RWPE2 (cell line): Measurements from ENCODE around the gene FOCAD.

ENCODE experiments used
- ATAC-seq: fragments of 200-7000 bp; cut with Tn5 transposase; 3 replicates; pipeline ENCODE4 v1.9.1; 2021; ENCODE audit warnings: low read depth
- DNase-seq: peaks from one replicate; pipeline ENCODE4 v3.0.0-alpha.2; 2020; ENCODE audit warnings: low spot score
- H3K27ac ChIP-seq: fragments of 450-650 bp; 2 replicates; pipeline ENCODE4 v1.5.1; 2017; ENCODE audit warnings: mild to moderate bottlenecking; ENCODE audit not compliant: poor library complexity, severe bottlenecking
- H3K27me3 ChIP-seq: fragments of 250-450 bp; sonication (Bioruptor Pico); 2 replicates; pipeline ENCODE4 v1.5.1; 2021; ENCODE audit warnings: mild to moderate bottlenecking, moderate library complexity; ENCODE audit not compliant: insufficient read depth, poor library complexity, severe bottlenecking
- H3K36me3 ChIP-seq: fragments of 250-450 bp; sonication (Bioruptor Pico); 2 replicates; pipeline ENCODE4 v1.5.1; 2020; ENCODE audit warnings: low read depth, mild to moderate bottlenecking, moderate library complexity
- H3K4me1 ChIP-seq: fragments of 250-450 bp; sonication (Bioruptor Pico); 2 replicates; pipeline ENCODE4 v1.5.1; 2021; ENCODE audit warnings: mild to moderate bottlenecking, moderate library complexity; ENCODE audit not compliant: insufficient read depth, poor library complexity, severe bottlenecking
- H3K4me3 ChIP-seq: fragments of 250-450 bp; sonication (Bioruptor Pico); 2 replicates; pipeline ENCODE4 v1.5.1; 2021; ENCODE audit warnings: mild to moderate bottlenecking, moderate library complexity; ENCODE audit not compliant: severe bottlenecking
- H3K9me3 ChIP-seq: fragments of 250-450 bp; sonication (Bioruptor Pico); 2 replicates; pipeline ENCODE4 v1.5.1; 2021; ENCODE audit warnings: mild to moderate bottlenecking, moderate library complexity; ENCODE audit not compliant: severe bottlenecking
- TF ChIP-seq, protein P1 (sequence below): fragments of 450-650 bp; IDR thresholded peaks from one replicate; pipeline ENCODE4 v1.5.1; 2017; ENCODE audit warnings: mild to moderate bottlenecking, moderate library complexity; ENCODE audit not compliant: poor library complexity, severe bottlenecking

Gene FOCAD

GRCh38 chr9:20684035-20684874, at the start of gene FOCAD:
Gene FOCAD (plus strand): TSS chr9:20684259. CDS start chr9:20715354, 31,095 bp downstream.
- H3K27ac ChIP-seq, result peak within 1 kb of the TSS; percentile 83
- DNase-seq (peak; percentile 93), ATAC-seq (peak; percentile 96)
- no peaks in the 10 kb centered on the region for H3K27me3 ChIP-seq
- TF ChIP-seq, protein P1, sequence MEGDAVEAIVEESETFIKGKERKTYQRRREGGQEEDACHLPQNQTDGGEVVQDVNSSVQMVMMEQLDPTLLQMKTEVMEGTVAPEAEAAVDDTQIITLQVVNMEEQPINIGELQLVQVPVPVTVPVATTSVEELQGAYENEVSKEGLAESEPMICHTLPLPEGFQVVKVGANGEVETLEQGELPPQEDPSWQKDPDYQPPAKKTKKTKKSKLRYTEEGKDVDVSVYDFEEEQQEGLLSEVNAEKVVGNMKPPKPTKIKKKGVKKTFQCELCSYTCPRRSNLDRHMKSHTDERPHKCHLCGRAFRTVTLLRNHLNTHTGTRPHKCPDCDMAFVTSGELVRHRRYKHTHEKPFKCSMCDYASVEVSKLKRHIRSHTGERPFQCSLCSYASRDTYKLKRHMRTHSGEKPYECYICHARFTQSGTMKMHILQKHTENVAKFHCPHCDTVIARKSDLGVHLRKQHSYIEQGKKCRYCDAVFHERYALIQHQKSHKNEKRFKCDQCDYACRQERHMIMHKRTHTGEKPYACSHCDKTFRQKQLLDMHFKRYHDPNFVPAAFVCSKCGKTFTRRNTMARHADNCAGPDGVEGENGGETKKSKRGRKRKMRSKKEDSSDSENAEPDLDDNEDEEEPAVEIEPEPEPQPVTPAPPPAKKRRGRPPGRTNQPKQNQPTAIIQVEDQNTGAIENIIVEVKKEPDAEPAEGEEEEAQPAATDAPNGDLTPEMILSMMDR, result no peak
- peaks cover 11% of the 10 kb centered on the region for H3K36me3 ChIP-seq
- H3K9me3 ChIP-seq, result no peaks in the 10 kb centered on the region
- H3K4me3 ChIP-seq, result peak within 1 kb of the TSS; percentile 71
- peaks cover 20% of the 10 kb centered on the region for H3K4me1 ChIP-seq

DNA sequence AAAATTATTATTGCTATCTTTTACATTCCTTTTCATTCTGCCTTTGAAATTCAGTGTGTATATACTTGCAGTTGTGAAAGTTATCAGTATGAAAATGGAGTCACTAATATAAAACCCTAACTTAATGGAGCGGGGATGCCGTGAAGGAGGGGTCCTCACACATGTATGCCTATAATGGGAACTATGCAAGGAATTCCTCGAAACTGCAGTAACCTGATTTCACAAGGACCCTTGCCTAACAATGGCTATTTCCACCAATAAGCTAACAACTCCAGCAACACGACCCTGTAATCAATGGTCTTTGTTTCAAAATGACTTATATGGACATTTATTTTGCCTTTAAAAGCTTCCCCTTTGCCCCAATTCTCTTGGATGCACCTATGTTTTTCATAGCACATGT, 49.2 kb upstream of the FOCAD start:
- ATAC-seq, result no peak
- H3K27ac ChIP-seq, result no peak overlapping the region
- no peaks in the 10 kb centered on the region for H3K27me3 ChIP-seq
- DNase-seq, result no peak
- no peaks in the 10 kb centered on the region for H3K9me3 ChIP-seq
- H3K4me1 ChIP-seq, result no peaks in the 10 kb centered on the region
- TF ChIP-seq, protein P1, result no peak
- H3K4me3 ChIP-seq, result no peak overlapping the region
- no peaks in the 10 kb centered on the region for H3K36me3 ChIP-seq

DNA sequence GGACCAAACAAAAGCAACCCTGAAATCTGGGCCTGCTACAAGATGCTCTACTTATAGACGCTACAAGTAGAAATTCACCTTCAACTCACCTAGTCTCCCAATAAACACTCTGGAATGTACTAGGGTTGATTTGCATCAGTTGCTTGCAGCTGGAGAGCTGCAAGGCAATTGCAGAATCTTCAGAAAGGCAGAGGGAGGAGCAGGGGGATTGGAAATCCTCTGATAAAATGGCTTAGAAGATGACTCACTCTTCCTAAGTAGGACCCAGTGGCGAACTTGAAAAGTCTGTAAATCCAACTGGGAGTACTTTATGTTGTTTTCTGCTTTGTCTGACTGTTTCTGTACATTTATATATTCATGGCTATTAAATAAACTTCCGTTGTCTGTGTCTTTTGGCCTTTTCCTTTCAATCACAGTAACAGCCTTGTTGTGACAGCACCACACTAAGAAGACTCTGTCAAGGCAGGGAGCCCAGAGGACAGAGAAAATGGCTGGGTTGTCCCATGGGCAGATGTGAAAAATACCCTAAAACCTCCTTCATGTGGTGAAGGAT, 47.1 kb upstream of the FOCAD start:
- TF ChIP-seq, protein P1, result no peak
- DNase-seq (no peak), ATAC-seq (no peak)
- Histone ChIP-seq H3K36me3 (no peaks in the 10 kb centered on the region), H3K27me3 (no peaks in the 10 kb centered on the region), H3K4me3 (no peak overlapping the region), H3K4me1 (no peaks in the 10 kb centered on the region), H3K9me3 (no peaks in the 10 kb centered on the region), H3K27ac (no peak overlapping the region)

- TF ChIP-seq, protein P1, result no peak
- Histone ChIP-seq H3K4me3 (no peak overlapping the region), H3K27me3 (no peaks in the 10 kb centered on the region), H3K27ac (no peak overlapping the region), H3K9me3 (no peaks in the 10 kb centered on the region), H3K4me1 (no peaks in the 10 kb centered on the region), H3K36me3 (no peaks in the 10 kb centered on the region)
- peak; percentile 82 for DNase-seq
- ATAC-seq, result peak; percentile 87
These were observed 43.5 kb upstream of the FOCAD start for GRCh38 chr9:20640331-20641187.
